GM12878 (cell line): ENCODE data around the gene PPM1E. TPM values are rescaled to one million over a fixed set of nuclear protein-coding genes. Genes with fewer than 3 reads are reported as not detected.

Source experiments
- ATF2 ChIP-seq: IDR thresholded peaks from 2 replicates; pipeline ENCODE4 v1.6.1; 2012; ENCODE audit warnings: low read length, inconsistent platforms
- CBFB ChIP-seq: IDR thresholded peaks from 2 replicates; pipeline ENCODE4 v1.6.1; 2016; ENCODE audit warnings: antibody characterized with exemption, low read depth
- FOXM1 ChIP-seq: IDR thresholded peaks from 2 replicates; pipeline ENCODE4 v1.6.1; 2012; ENCODE audit warnings: low read depth, mild to moderate bottlenecking, inconsistent platforms, low read length, moderate library complexity
- JUND ChIP-seq: IDR thresholded peaks from 2 replicates; pipeline ENCODE4 v1.6.1; 2012; ENCODE audit warnings: low read depth, mild to moderate bottlenecking, low read length, improper control_type of control experiment, moderate library complexity
- MEF2B ChIP-seq: fragments of 450-650 bp; IDR thresholded peaks from 2 replicates; pipeline ENCODE4 v1.6.1; 2018; ENCODE audit warnings: mild to moderate bottlenecking, moderate library complexity; ENCODE audit not compliant: partially characterized antibody, poor library complexity, severe bottlenecking
- MTA2 ChIP-seq: fragments of 450-650 bp; IDR thresholded peaks from 2 replicates; pipeline ENCODE4 v1.6.1; 2016; ENCODE audit warnings: low read depth, mild to moderate bottlenecking, moderate library complexity
- MTA3 ChIP-seq: IDR thresholded peaks from 2 replicates; pipeline ENCODE4 v1.6.1; 2012; ENCODE audit warnings: low read length, inconsistent platforms, borderline replicate concordance
- RELB ChIP-seq: fragments of 450-650 bp; IDR thresholded peaks from 2 replicates; pipeline ENCODE4 v1.6.1; 2017; ENCODE audit warnings: low read depth, mild to moderate bottlenecking, moderate library complexity
- ZNF24 ChIP-seq: fragments of 450-650 bp; IDR thresholded peaks from 2 replicates; pipeline ENCODE4 v1.6.1; 2017; ENCODE audit warnings: antibody characterized with exemption, mild to moderate bottlenecking
- polyA plus RNA-seq, 11 experiments: library from polyadenylated mRNA; depleted of rRNA in 4 of 11; unstranded in 6 of 11; stranded (reverse) in 5 of 11; fragments of >200 nt; fragmentation: Nextera tagmentation in 4 of 11; fragmentation: Illumina TruSeq in 1 of 11; extraction: Ambion mirVana in 4 of 11; extraction: Trizol in 1 of 11; gene quantifications; 1 replicate in 1 of 11; 2 replicates in 10 of 11; pipeline versions ENCODE4 v1.2.1 to v1.2.3, GENCODE V29; 2011 to 2016; ENCODE audit warnings: inconsistent platforms in 2 of 11, missing spikeins in 2 of 11, low read depth in 1 of 11
- total RNA-seq, 4 experiments: library from RNA; depleted of rRNA in 3 of 4; stranded (reverse); fragments of >200 nt in 3 of 4; fragmentation: Illumina TruSeq in 1 of 4; extraction: Trizol in 1 of 4; gene quantifications; 2 replicates each; pipeline versions ENCODE4 v1.2.1 to v1.2.3, GENCODE V29; 2013 to 2021

PPM1E gene
- total and polyA plus RNA-seq, 10 of the 15 experiments (the other 5 are each of a cell fraction or from before 2014, with no cell fraction given): 0.07 to 0.28 (median 0.16) TPM

- TF ChIP-seq JUND (no peak; the same call in 1 of the 2 replicates), ATF2 (peak; percentile 67), RELB (peak; percentile 41; the same call in 1 of the 2 replicates), MTA3 (peak; percentile 66; the same call in 1 of the 2 replicates), FOXM1 (peak; percentile 65), CBFB (peak; percentile 55; the same call in 1 of the 2 replicates), MEF2B (peak; percentile 70), MTA2 (peak; percentile 49; the same call in 1 of the 2 replicates), ZNF24 (0 out of 2 replicates have a peak, but pooled peaks have one; percentile 8)
These were observed 49.1 kb upstream of the PPM1E start (continued) for GRCh38 chr17:58706351-58707140.
